Endothelial cell (in vitro differentiated cells): Measurements from ENCODE around the gene CDADC1. TPM values are rescaled to one million over a fixed set of nuclear protein-coding genes. Genes with fewer than 3 reads are reported as not detected.

Source experiments
- DNase-seq: peaks from one replicate; pipeline ENCODE4 v3.0.0; 2021; ENCODE audit warnings: low spot score
- H3K27ac Mint-ChIP-seq: one replicate; pipeline ENCODE4 v1.8.0; 2021; ENCODE audit warnings: mixed read lengths, inconsistent platforms; ENCODE audit not compliant: unreplicated experiment
- H3K27me3 Mint-ChIP-seq: one replicate; pipeline ENCODE4 v1.8.0; 2021; ENCODE audit warnings: mild to moderate bottlenecking, moderate library complexity, mixed read lengths, inconsistent platforms; ENCODE audit not compliant: unreplicated experiment
- H3K36me3 Mint-ChIP-seq: one replicate; pipeline ENCODE4 v1.8.0; 2021; ENCODE audit warnings: mild to moderate bottlenecking, low read depth, mixed read lengths, inconsistent platforms; ENCODE audit not compliant: unreplicated experiment
- H3K4me1 Mint-ChIP-seq: one replicate; pipeline ENCODE4 v1.8.0; 2021; ENCODE audit warnings: mild to moderate bottlenecking, mixed read lengths, inconsistent platforms; ENCODE audit not compliant: unreplicated experiment
- H3K4me3 Mint-ChIP-seq: one replicate; pipeline ENCODE4 v1.8.0; 2021; ENCODE audit warnings: mild to moderate bottlenecking, mixed read lengths, inconsistent platforms; ENCODE audit not compliant: unreplicated experiment
- H3K9me3 Mint-ChIP-seq: one replicate; pipeline ENCODE4 v1.8.0; 2021; ENCODE audit warnings: mixed read lengths, inconsistent platforms; ENCODE audit not compliant: unreplicated experiment
- total RNA-seq: library from RNA; stranded (reverse); fragmentation: NEBNext Ultra II Directional; extraction: Animal tissue kit (Norgen Biotek cat#: 25700); gene quantifications from one replicate; pipeline ENCODE4 v1.2.1, GENCODE V29; 2021; ENCODE audit not compliant: unreplicated experiment
- TF ChIP-seq, protein P1 (sequence below): fragments of 200-600 bp; sonication (generic); IDR thresholded peaks from one replicate; pipeline ENCODE4 v1.5.0; 2021; ENCODE audit warnings: antibody characterized with exemption; ENCODE audit not compliant: unreplicated experiment

The CDADC1 gene
- total RNA-seq, 1 donor from 2014 or later, result 5.1 TPM

DNA sequence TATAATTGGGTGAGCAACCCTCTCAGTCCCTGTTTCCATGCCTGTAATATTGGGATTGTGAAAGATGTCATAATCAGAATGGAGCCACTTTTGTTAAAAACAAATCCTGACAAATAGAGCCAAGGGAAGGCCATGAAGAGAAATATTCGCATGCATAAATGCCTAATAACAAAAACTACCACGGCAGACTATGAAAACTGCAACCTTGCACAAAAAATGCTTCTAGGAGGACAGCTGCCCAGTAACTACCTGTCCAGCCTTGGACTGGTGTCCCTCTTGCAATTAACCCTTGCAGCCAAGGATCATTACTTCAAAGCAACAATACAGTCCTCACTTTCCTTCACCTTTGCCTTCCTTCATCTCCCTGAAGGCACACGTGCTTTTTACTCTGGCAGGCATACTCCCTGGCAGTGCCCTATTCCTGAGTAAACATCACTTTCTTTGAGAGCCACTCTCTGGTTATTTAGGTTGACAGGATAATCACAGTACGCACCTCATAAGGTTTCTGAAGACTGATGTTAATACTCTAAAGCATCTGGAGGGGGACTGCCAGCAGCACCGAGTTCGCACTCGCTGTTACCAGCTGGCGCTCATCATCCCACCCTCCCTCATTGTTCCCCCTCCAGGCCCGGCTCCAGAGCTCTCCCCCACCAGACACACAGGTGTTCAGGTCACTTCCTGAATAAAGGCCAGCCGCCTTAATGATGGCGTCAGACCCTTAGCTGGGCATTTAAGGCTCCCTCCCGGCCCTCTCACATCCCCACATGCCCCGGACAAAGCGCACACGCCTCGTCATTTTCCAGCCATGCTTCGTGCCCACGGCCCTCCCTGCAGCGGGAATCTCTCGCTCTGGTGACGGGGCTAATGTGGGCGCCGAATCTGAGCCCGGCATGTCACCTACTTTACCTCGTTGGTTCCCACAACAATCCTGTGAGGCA is 57.3 kb downstream of the CDADC1 start:
- H3K36me3 Mint-ChIP-seq, result no peaks in the 10 kb centered on the region
- H3K4me3 Mint-ChIP-seq, result no peak overlapping the region
- peaks cover 6% of the 10 kb centered on the region for H3K4me1 Mint-ChIP-seq
- TF ChIP-seq, protein P1, sequence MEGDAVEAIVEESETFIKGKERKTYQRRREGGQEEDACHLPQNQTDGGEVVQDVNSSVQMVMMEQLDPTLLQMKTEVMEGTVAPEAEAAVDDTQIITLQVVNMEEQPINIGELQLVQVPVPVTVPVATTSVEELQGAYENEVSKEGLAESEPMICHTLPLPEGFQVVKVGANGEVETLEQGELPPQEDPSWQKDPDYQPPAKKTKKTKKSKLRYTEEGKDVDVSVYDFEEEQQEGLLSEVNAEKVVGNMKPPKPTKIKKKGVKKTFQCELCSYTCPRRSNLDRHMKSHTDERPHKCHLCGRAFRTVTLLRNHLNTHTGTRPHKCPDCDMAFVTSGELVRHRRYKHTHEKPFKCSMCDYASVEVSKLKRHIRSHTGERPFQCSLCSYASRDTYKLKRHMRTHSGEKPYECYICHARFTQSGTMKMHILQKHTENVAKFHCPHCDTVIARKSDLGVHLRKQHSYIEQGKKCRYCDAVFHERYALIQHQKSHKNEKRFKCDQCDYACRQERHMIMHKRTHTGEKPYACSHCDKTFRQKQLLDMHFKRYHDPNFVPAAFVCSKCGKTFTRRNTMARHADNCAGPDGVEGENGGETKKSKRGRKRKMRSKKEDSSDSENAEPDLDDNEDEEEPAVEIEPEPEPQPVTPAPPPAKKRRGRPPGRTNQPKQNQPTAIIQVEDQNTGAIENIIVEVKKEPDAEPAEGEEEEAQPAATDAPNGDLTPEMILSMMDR, result no peak
- no peaks in the 10 kb centered on the region for H3K9me3 Mint-ChIP-seq
- H3K27me3 Mint-ChIP-seq, result peaks cover 10% of the 10 kb centered on the region
- DNase-seq, result no peak
- H3K27ac Mint-ChIP-seq, result no peak overlapping the region

DNA sequence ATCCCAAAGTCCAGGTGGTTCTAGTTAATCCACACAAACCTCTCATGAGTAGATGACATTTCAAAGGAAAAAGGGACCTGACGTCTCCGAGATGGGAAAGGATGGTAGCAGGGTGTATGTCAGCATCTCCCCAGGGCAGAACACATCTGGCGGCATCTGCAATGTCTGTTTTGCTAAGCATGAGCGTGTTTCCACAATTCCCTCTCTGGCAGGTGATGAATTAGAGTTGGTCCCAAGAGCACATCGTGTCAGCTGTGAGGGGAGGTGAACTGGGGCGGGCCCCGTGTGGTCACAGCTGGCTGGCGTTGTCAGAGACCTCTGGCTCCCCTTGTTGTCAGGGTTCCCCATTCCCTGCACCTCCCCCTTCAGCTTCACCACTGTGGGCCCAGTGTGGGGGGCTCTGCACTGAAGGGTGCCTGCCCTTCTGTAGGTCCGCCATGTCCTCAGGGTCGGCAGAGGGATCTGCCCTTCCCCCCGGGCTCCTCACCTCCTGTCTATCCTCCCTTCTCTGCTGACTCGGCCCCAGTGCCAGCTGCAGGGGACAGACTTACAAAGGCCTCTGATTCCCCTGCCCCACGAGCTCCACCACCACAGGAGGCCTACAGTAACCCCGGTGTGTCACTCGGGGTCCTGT is 58.2 kb downstream of the CDADC1 start:
- no peak overlapping the region for H3K4me3 Mint-ChIP-seq

DNA sequence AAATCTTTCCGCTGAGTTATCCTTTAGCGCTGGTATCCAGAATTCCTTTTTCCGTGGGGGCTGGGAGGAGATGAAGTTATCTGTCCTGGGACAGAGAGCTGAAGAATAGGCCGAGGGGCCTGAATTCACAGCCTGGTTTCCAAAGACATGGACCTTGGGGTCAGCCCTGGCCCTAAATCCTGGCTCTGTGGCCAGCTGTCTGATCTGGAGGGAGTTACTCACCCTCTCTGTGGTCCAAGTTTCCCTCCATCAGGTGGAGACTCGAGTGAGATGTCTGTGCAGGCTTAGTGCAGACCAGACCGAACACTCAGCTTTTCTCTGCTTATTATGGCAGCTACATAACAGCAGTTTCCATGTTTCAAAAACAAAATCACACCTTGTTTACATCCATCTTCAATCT is 59.6 kb downstream of the CDADC1 start:
- Mint-ChIP-seq H3K27me3 (peaks cover 7% of the 10 kb centered on the region), H3K27ac (no peak overlapping the region), H3K4me1 (peaks cover 6% of the 10 kb centered on the region), H3K36me3 (no peaks in the 10 kb centered on the region), H3K9me3 (no peaks in the 10 kb centered on the region), H3K4me3 (no peak overlapping the region)
- DNase-seq, result no peak
- TF ChIP-seq, protein P1, result no peak

More for the DNA sequence above, 58.2 kb downstream of the CDADC1 start:
- Mint-ChIP-seq H3K27ac (no peak overlapping the region), H3K27me3 (peaks cover 10% of the 10 kb centered on the region), H3K4me1 (peaks cover 6% of the 10 kb centered on the region), H3K9me3 (no peaks in the 10 kb centered on the region), H3K36me3 (no peaks in the 10 kb centered on the region)
- no peak for DNase-seq
- TF ChIP-seq, protein P1, result no peak

DNA sequence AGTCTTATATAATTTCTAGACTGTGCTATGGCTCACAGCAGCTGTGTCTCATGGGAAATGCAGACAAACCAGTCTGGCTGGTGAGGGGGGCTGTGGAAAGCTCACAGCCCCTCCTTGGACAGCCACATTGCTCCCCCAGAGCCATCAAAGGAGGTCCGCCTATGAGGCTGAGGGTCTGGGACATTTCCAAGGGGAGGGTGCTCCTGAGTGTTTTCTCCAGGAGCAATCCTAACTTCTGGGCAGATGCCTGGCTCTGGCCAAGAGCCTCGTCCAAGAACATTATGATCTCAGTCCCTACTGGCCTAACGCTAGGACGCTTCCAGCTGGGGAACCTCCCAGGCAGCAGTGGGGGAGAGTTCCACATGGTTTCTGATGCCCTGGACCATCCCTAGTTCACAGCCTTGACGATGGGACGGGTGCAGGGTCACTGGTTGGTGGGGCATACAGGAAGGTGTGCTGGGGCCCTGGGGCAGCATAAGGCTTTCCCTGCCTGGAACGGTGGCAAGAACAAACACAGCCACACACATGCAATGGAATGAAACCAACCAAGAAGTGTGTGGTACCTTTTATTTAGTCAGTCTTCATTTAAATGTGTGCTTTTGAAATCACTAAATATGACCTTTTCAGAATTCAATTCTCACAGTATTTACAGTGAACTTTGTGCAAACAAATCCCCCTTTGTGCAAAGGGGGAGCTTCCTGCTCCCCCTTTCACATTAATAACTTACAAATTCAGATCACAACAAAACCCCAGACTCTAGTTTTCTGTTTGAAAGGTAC is 60.6 kb downstream of the CDADC1 start:
- peaks cover 2% of the 10 kb centered on the region for H3K27me3 Mint-ChIP-seq
- TF ChIP-seq, protein P1, result no peak
- no peaks in the 10 kb centered on the region for H3K36me3 Mint-ChIP-seq
- no peaks in the 10 kb centered on the region for H3K9me3 Mint-ChIP-seq
- no peak overlapping the region for H3K27ac Mint-ChIP-seq
- no peak overlapping the region for H3K4me3 Mint-ChIP-seq
- DNase-seq, result no peak
- H3K4me1 Mint-ChIP-seq, result peaks cover 2% of the 10 kb centered on the region
